GM10266 (cell line): Measurements from ENCODE around the gene PRRX1.

Experiments
- DNase-seq: peaks from one replicate; pipeline ENCODE4 v3.0.0; 2012; ENCODE audit errors: extremely low spot score
- TF ChIP-seq, protein P1 (sequence below): IDR thresholded peaks from 2 replicates; pipeline ENCODE4 v1.5.1; 2012; ENCODE audit warnings: mild to moderate bottlenecking, low read depth; ENCODE audit not compliant: control insufficient read depth, insufficient read depth; ENCODE audit errors: missing control alignments

The PRRX1 gene

GRCh38 chr1:170664093-170664827 is at the start of gene PRRX1:
PRRX1 (plus strand) TSS chr1:170664131; CDS start chr1:170664219, 88 bp downstream.
- TF ChIP-seq, protein P1, sequence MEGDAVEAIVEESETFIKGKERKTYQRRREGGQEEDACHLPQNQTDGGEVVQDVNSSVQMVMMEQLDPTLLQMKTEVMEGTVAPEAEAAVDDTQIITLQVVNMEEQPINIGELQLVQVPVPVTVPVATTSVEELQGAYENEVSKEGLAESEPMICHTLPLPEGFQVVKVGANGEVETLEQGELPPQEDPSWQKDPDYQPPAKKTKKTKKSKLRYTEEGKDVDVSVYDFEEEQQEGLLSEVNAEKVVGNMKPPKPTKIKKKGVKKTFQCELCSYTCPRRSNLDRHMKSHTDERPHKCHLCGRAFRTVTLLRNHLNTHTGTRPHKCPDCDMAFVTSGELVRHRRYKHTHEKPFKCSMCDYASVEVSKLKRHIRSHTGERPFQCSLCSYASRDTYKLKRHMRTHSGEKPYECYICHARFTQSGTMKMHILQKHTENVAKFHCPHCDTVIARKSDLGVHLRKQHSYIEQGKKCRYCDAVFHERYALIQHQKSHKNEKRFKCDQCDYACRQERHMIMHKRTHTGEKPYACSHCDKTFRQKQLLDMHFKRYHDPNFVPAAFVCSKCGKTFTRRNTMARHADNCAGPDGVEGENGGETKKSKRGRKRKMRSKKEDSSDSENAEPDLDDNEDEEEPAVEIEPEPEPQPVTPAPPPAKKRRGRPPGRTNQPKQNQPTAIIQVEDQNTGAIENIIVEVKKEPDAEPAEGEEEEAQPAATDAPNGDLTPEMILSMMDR = no peak
- DNase-seq = peak; percentile 45

DNA sequence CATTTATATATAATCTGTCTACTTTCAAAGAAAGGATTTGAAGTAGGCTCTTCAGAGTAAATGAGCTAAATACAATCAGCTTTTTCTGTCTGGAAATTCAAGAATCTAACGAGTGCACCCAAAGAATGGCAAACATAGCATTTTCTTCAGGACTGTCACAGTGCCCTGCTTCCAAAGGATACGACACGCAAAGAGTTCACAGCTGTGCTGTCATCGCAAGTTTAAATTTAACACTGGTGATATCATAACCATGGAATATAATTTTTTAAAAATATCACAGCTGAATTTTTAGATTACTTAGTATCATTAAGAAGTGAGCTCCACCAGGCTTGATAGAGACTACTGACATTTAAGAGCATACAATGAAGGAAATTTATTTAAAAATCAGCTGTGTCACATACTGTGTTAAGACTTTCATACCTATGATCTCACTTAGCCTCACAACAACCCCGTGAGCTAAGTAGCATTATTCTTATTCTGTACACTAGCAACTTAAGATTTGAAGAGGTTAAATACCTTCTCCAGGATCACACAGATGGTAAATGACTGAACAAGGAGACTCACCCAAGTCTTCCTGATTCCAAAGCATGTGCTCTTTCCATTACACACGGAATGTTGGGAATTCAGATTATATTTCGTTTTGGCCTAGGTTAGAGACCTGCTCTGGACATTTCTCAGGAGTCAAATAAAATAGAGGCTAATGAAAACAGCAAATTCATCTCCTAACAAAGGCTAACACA is 46.2 kb upstream of the PRRX1 start:
- no peak for DNase-seq
- TF ChIP-seq, protein P1 = no peak

DNA sequence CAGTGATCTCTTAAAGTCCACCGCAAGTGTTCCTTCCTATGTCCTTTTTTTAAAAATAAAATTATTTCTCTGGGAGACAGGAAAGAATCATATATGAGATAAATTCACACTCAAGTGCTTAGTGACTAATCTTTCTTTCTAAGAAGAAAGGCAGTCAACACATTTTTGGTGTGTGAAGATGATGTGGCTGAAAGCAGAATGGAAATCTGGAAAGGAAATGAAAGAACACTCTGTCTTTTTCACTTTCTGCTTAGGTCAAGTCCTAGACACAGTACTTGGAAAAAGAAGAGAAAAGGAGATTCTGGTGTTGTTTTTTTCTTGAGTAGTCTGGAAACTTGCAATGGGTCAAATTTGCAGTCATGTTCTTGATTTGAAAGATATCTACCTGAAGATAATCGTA is 45.5 kb upstream of the PRRX1 start:
- TF ChIP-seq, protein P1 = no peak
- DNase-seq = no peak

- no peak for DNase-seq
- TF ChIP-seq, protein P1 = no peak
These were observed 44.5 kb upstream of the PRRX1 start for GRCh38 chr1:170619241-170620028.

DNA sequence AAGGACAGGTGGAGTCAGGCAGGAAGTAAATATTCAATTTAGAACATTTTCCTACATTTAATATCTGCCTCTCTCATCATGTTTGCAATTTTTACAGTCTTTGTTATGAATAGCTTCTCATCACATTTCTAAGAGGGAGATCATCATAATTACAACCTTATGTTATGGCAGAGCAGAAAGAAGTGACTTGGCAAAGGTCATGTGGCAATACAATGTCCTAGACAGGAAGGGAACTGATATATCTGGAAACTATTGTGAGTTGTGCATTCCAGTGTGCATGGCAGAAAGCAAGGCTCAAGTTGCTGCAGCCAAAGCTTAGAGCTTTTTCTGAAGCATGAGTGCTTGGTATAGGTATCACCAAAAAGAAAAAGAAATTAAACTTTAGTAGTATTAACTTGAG is 43.8 kb upstream of the PRRX1 start:
- TF ChIP-seq, protein P1 = no peak
- no peak for DNase-seq

DNA sequence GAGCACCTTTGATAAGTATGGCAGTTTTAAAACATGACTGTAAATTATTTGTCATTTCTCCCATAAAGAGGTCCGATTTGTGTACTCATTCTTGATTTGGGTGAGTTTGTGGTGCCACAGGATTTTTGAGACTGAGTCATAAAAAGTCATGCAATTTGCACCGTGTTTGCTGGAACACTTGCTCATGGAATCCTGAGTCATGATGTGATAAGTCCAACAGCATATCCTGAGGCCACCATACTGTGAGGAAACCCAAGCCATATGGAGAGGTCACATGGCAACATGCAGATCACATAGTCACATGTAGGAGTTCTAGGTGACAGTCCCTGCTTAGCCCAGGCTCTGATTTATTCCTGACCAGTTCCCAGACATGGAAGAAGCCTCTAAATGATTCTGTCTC is 40.8 kb upstream of the PRRX1 start:
- DNase-seq = no peak
- TF ChIP-seq, protein P1 = no peak
